Epithelial cell of esophagus (primary cell): Measurements from ENCODE around the gene ANO10.

Source experiments
- DNase-seq: peaks from one replicate; pipeline ENCODE4 v3.0.0; 2010; ENCODE audit warnings: low read depth
- H3K4me3 ChIP-seq: 2 replicates; pipeline ENCODE4 v1.5.1; 2011; ENCODE audit warnings: mild to moderate bottlenecking, low read length, control low read depth
- TF ChIP-seq, protein P1 (sequence below): IDR thresholded peaks from 2 replicates; pipeline ENCODE4 v1.5.1; 2011; ENCODE audit warnings: low read depth, mild to moderate bottlenecking, low read length, control low read depth, inconsistent platforms; ENCODE audit not compliant: insufficient read depth; ENCODE audit errors: missing control alignments

ANO10 gene

DNA sequence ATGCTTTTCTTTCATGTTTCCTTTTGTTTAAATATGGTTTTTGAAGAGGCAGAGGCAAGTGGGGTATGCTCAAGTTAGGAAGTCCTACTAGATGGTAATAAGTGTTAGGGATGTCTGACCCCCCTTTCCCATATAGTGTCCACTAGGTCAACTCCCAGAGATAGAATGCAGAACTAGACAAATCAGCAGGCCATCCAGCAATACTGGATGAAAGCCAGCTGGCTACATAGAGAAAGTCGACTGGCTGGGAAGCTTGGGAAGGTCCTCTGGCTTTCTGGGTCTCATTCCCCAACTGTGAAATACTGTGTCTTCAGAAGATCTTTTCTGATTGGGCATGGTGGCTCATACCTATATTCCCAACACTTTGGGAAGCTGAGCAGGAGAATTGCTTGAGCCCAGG, 221.6 kb downstream of the ANO10 start:
- no peak overlapping the region for H3K4me3 ChIP-seq
- DNase-seq = no peak
- TF ChIP-seq, protein P1, sequence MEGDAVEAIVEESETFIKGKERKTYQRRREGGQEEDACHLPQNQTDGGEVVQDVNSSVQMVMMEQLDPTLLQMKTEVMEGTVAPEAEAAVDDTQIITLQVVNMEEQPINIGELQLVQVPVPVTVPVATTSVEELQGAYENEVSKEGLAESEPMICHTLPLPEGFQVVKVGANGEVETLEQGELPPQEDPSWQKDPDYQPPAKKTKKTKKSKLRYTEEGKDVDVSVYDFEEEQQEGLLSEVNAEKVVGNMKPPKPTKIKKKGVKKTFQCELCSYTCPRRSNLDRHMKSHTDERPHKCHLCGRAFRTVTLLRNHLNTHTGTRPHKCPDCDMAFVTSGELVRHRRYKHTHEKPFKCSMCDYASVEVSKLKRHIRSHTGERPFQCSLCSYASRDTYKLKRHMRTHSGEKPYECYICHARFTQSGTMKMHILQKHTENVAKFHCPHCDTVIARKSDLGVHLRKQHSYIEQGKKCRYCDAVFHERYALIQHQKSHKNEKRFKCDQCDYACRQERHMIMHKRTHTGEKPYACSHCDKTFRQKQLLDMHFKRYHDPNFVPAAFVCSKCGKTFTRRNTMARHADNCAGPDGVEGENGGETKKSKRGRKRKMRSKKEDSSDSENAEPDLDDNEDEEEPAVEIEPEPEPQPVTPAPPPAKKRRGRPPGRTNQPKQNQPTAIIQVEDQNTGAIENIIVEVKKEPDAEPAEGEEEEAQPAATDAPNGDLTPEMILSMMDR = no peak

DNA sequence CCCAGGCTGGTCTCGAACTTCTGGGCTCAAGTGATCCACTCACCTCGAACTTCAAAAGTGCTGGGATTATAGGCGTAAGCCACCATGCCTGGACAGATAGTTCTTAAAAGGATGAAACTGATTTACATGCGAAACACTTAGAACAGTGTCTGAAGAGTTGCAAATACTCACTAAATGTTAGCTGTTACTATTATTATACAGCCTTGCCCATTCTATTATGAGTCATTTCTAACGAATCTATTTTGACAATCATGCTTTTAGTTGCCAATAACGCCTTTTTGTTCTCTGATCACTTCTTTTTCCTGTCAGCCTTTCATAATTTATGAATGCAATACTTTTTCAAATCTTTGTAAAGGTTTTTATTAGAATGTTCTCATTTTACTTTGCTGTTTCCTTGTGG, 222.8 kb downstream of the ANO10 start:
- no peak for DNase-seq
- no peak overlapping the region for H3K4me3 ChIP-seq
- TF ChIP-seq, protein P1 = no peak

DNA sequence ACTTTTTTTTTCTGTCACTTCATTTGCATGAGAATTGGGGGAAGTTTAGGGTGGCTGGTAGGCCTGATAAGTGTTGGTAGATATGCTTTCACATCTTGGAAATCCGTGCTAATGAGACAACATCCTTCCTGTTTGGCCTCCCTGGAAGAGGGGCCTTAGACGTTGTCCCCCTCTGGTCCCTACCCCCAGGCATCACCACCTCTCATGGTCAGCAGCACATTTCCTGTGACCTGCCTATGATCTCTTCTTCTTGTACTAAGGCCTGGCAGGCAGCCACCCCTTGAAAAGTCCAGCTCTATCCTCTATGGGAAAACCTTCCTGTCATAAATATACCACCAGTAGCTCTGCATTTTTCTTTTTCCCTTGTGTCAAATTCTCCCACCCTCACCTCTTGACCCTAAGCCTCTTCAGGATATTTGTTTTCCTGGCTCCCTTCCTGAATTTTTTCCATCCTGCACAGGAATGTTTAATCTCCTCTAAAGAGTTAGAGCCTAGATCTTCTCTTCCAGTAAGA, 227.7 kb downstream of the ANO10 start:
- TF ChIP-seq, protein P1 = no peak
- H3K4me3 ChIP-seq = no peak overlapping the region
- DNase-seq = no peak

DNA sequence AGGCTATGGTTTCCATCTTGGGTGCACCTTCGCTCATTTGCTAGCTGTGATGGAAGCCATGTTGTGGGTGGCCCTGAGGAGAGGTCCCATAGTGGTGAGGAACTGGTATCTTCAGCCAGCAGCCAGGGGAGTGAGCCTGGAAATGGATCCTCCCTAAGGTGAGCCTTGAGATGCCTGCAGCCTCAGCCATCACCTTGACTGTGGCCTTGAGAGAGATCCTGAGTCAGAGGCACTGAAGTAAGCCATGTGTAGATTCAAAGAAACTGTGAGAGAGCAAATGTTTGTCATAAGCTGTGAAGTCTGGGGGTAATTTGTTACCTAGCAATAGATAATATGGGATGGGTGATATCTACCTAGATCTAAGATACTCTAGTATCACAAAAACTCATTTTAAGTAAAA, 230.2 kb downstream of the ANO10 start:
- no peak overlapping the region for H3K4me3 ChIP-seq
- TF ChIP-seq, protein P1 = no peak
- peak; percentile 20 for DNase-seq

DNA sequence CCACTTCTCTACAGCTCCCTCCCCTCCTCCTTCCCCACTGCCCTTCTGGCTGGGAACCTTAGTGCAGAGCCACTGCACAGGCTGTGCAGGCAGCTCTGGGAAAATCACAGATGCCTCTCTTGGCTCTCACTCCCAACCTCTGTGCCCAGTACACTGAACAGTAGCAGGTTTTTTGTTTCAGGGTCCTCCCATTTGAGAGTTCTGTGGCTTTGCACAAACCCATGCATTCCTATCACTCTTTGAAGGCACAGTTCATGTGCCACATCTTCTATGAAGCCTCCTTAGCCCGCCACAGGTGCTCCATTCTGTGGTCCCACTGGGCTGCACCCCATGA, 231.6 kb downstream of the ANO10 start:
- no peak for DNase-seq
- H3K4me3 ChIP-seq = no peak overlapping the region
- TF ChIP-seq, protein P1 = no peak

DNA sequence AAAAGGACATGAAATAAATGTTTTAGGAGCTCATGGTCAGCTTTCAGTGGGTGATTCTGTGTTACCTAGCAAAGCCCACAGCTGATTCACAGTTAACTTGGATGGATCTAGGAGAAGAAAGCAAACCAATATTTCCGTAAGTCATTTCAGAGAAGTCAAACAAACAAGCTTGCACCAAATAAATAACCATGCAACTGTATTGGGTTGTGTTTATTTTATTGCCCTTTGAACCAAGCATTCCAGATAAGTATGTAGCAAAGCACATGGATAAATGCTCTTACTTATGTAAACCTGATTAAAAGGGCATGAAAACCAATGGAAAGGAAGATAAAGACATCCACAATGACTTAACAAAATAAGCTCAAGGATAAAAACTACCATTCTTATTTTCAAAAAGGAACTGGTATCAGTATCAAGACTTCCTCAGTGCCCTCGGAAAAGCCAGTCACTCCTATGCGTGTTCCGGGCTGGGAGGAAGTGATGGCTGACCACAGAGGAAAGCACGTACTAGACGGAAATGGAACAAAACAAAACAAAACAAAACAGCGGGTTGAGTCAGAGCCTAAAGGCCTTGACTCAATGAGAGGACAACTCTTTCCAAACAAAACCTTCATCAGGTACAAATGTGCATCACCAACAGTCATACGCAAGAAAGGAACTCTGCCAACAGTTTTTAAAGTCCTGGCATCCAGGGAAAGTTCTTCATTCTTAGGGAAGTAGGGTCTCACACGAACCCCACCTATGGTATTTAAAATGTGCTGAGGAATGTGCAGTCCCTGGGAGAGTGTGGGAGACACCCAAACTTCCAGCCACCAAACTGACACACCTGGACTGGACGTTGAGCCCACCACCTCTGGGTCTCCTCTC, 232.2 kb downstream of the ANO10 start:
- no peak overlapping the region for H3K4me3 ChIP-seq
- peak; percentile 92 for DNase-seq
- TF ChIP-seq, protein P1 = no peak

DNA sequence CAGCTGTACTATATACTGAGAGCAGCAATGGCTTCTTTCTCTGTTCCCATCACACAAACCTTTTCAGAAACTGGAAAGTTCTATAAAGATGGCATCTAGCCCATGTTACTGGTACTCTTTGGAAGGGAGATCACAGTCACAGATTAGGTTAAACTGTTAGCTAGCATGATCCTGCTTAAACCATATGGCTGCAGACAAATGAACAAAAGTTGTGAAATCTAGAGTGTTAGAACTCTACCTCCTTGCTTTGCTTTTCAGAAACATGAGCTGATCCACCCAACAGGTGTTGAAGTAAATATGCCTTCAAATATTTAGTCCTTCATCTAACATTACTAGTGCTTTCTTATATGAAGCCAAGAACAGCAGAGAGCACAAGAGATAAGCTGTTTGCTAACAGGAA, 232.9 kb downstream of the ANO10 start:
- DNase-seq = no peak
- TF ChIP-seq, protein P1 = no peak
- H3K4me3 ChIP-seq = no peak overlapping the region
